Activated CD4-positive, alpha-beta memory T cell treated with anti-CD3 and anti-CD28 coated beads for 36 hours (primary cell): Measurements from ENCODE around the gene CPVL. TPM values are rescaled to one million over a fixed set of nuclear protein-coding genes. Genes with fewer than 3 reads are reported as not detected.
A peak's percentile ranks its signal among the peaks of the same experiment; 100 is the strongest.

Experiments used
- CTCF ChIA-PET: fragments of 350-600 bp; sonication (Branson Sonifier 250); formaldehyde crosslinking; loops from one replicate; lab custom pipeline; 2021; ENCODE audit warnings: antibody characterized with exemption, inconsistent platforms; lab: Charles Lee
- POLR2A ChIA-PET: fragments of 350-600 bp; sonication (Branson Sonifier 250); formaldehyde crosslinking; loops from one replicate; lab custom pipeline; 2021; ENCODE audit warnings: antibody characterized with exemption; lab: Charles Lee
- DNase-seq: peaks from one replicate; pipeline ENCODE4 v3.0.0-alpha.2; 2020
- H3K27ac Mint-ChIP-seq: one replicate; pipeline ENCODE4 v1.8.0; 2021; ENCODE audit warnings: mixed read lengths
- H3K27me3 Mint-ChIP-seq: one replicate; pipeline ENCODE4 v1.8.0; 2021; ENCODE audit warnings: mixed read lengths
- H3K36me3 Mint-ChIP-seq: one replicate; pipeline ENCODE4 v1.8.0; 2021; ENCODE audit warnings: mixed read lengths
- H3K4me1 Mint-ChIP-seq: one replicate; pipeline ENCODE4 v1.8.0; 2021; ENCODE audit warnings: low read depth, mixed read lengths
- H3K4me3 Mint-ChIP-seq: one replicate; pipeline ENCODE4 v1.8.0; 2021; ENCODE audit warnings: mild to moderate bottlenecking, mixed read lengths
- H3K9me3 Mint-ChIP-seq: one replicate; pipeline ENCODE4 v1.8.0; 2021; ENCODE audit warnings: mixed read lengths
- intact Hi-C: fragments of 100-400 bp; cut with micrococcal nuclease; formaldehyde crosslinking; loops from one replicate; pipeline ENCODE4 v1.15.1; 2023
- total RNA-seq, 2 experiments: library from RNA; stranded (reverse); gene quantifications; one replicate each; pipeline ENCODE4 v1.2.3, GENCODE V29; 2021

Gene CPVL
- total RNA-seq, 2 experiments from 2014 or later: not detected

- Mint-ChIP-seq H3K36me3 (no peaks in the 10 kb centered on the region), H3K4me3 (no peak overlapping the region), H3K27ac (no peak overlapping the region), H3K4me1 (peaks cover 9% of the 10 kb centered on the region), H3K27me3 (peaks cover 61% of the 10 kb centered on the region), H3K9me3 (no peaks in the 10 kb centered on the region)
- DNase-seq: peak; percentile 44
- ChIA-PET POLR2A (no interaction called here), CTCF (interaction anchor here (0.7 to 6.8 kb wide), 16 partner anchors 9 to 457 kb away, joined by 3 to 96 read pairs (median 5); no protein-coding TSS in a partner anchor)
- intact Hi-C loops: loop anchor here (1.0 to 10.0 kb wide), 4 partner anchors 29 to 608 kb away; partner anchors contain the start of gene PRR15
Observed at GRCh38 chr7:28956608-28957063, 189.7 kb downstream of the CPVL start.

- Mint-ChIP-seq H3K9me3 (no peaks in the 10 kb centered on the region), H3K4me3 (peak overlapping the region; percentile 20), H3K27me3 (peaks cover 65% of the 10 kb centered on the region), H3K27ac (no peak overlapping the region), H3K36me3 (no peaks in the 10 kb centered on the region), H3K4me1 (peaks cover 9% of the 10 kb centered on the region)
- DNase-seq: peak; percentile 47
- POLR2A ChIA-PET: no interaction called here
- intact Hi-C loops: loop anchor here (1.0 to 10.0 kb wide), 4 partner anchors 29 to 609 kb away; partner anchors contain the start of gene PRR15
- CTCF ChIA-PET: interaction anchor here (0.9 to 6.8 kb wide), 13 partner anchors 11 to 458 kb away, joined by 3 to 96 read pairs (median 5); no protein-coding TSS in a partner anchor
Observed at GRCh38 chr7:28955718-28956607, 190.4 kb downstream of the CPVL start.

- H3K9me3 Mint-ChIP-seq: no peaks in the 10 kb centered on the region
- intact Hi-C loops: loop anchor here (5.0 to 10.0 kb wide), 2 partner anchors 137 to 609 kb away; partner anchors contain the start of gene PRR15
- DNase-seq: no peak
- H3K36me3 Mint-ChIP-seq: no peaks in the 10 kb centered on the region
- H3K27ac Mint-ChIP-seq: no peak overlapping the region
- ChIA-PET POLR2A (no interaction called here), CTCF (interaction anchor here (6.8 kb wide), 1 partner anchor 30 kb away, joined by 96 read pairs; no protein-coding TSS in a partner anchor)
- H3K4me1 Mint-ChIP-seq: peaks cover 9% of the 10 kb centered on the region
- no peak overlapping the region for H3K4me3 Mint-ChIP-seq
- peaks cover 66% of the 10 kb centered on the region for H3K27me3 Mint-ChIP-seq
Observed at GRCh38 chr7:28955356-28955717, 191.0 kb downstream of the CPVL start.

- Mint-ChIP-seq H3K27me3 (peaks cover 64% of the 10 kb centered on the region), H3K9me3 (no peaks in the 10 kb centered on the region), H3K4me3 (no peak overlapping the region), H3K4me1 (peaks cover 9% of the 10 kb centered on the region), H3K36me3 (no peaks in the 10 kb centered on the region), H3K27ac (no peak overlapping the region)
- ChIA-PET POLR2A (no interaction called here), CTCF (interaction anchor here (6.8 kb wide), 1 partner anchor 30 kb away, joined by 96 read pairs; no protein-coding TSS in a partner anchor)
- intact Hi-C loops: loop anchor here (5.0 to 10.0 kb wide), 2 partner anchors 137 to 610 kb away; partner anchors contain the start of gene PRR15
- no peak for DNase-seq
Observed at GRCh38 chr7:28954946-28955345, 191.4 kb downstream of the CPVL start.

GRCh38 chr7:28954471-28954870 is 191.9 kb downstream of the CPVL start:
- no peak overlapping the region for H3K27ac Mint-ChIP-seq
- POLR2A ChIA-PET: no interaction called here
- H3K4me3 Mint-ChIP-seq: no peak overlapping the region
- H3K36me3 Mint-ChIP-seq: no peaks in the 10 kb centered on the region
- no peak for DNase-seq
- H3K4me1 Mint-ChIP-seq: peaks cover 9% of the 10 kb centered on the region
- H3K9me3 Mint-ChIP-seq: no peaks in the 10 kb centered on the region
- CTCF ChIA-PET: interaction anchor here (6.8 kb wide), 1 partner anchor 30 kb away, joined by 96 read pairs; no protein-coding TSS in a partner anchor
- intact Hi-C loops: loop anchor here (10.0 kb wide), 1 partner anchor 610 kb away; the partner anchor contains the start of gene PRR15
- peaks cover 61% of the 10 kb centered on the region for H3K27me3 Mint-ChIP-seq

GRCh38 chr7:28953633-28954032 is 192.7 kb downstream of the CPVL start:
- Mint-ChIP-seq H3K9me3 (no peaks in the 10 kb centered on the region), H3K4me1 (peaks cover 9% of the 10 kb centered on the region), H3K27me3 (peaks cover 53% of the 10 kb centered on the region), H3K36me3 (no peaks in the 10 kb centered on the region), H3K4me3 (no peak overlapping the region), H3K27ac (no peak overlapping the region)
- ChIA-PET POLR2A (no interaction called here), CTCF (interaction anchor here (0.8 to 6.8 kb wide), 2 partner anchors 29 to 151 kb away, joined by 4 to 96 read pairs; no protein-coding TSS in a partner anchor)
- intact Hi-C loops: loop anchor here (10.0 kb wide), 1 partner anchor 611 kb away; the partner anchor contains the start of gene PRR15
- no peak for DNase-seq

Other genes with a start within 250 kb of the CPVL start
- not detected for gene TRIL, start 188.2 kb downstream of the CPVL start, total RNA-seq
- under 1 TPM; 0.53 to 0.69 TPM for gene CHN2, start 48.2 kb upstream of the CPVL start, total RNA-seq